ENCODE measurements around the gene COL11A1. TPM values are rescaled to one million over a fixed set of nuclear protein-coding genes. Genes with fewer than 3 reads are reported as not detected.
A peak's percentile ranks its signal among the peaks of the same experiment; 100 is the strongest.

COL11A1 gene
- total and polyA plus RNA-seq, 2 donors (not counting 3 experiments of a cell fraction or from before 2014, with no cell fraction given), result not detected

DNA sequence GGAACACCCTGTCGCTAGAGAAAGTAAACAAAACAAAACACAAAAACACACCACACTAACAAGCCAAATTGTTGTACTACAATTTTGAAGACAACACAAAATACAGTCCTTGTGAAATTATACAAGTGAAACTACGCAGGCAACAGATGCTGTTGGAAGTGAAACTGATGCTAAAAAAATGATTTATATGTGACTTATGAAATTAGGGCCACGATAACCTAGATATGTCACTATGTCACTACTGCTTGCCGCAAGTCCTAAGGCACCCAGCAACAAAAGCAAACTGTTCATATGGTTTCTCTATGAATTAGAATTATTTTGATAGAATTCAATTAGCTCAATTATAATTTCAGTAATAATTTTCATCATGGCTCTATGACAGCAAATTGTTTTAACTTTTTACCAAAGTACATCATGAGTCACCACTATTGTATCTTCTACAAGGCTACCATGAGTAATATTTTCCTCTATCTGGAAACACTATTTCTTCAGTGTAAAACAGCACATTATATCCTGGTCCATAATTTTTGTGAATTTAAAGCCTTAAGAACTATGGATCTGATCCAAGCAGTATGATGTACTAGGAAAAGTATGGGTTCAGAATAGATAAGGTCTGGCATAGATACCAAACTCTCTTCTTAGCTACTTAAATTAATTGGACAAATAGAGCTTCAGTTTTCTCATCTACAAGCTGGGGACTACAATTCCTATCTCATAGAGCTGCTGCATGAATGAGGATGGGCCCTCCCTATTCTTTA is 216.3 kb downstream of the COL11A1 start:
- Histone ChIP-seq H3K4me2 (ENCODE audit: insufficient read depth, low read length) (peak overlapping the region; percentile 9), H4K20me1 (replicated peaks; ENCODE audit: control insufficient read depth, extremely low read depth, insufficient read depth, low read length) (no peaks in the 10 kb centered on the region), H3K9ac (replicated peaks; ENCODE audit: extremely low read depth, insufficient read depth, low read length) (no peak overlapping the region), H3K4me3 (replicated peaks in 1 of 3; ENCODE audit: insufficient read depth in 1 of 3, low read depth in 1 of 3, low read length in 3 of 3) (no peak overlapping the region), H3K27ac (ENCODE audit: insufficient read depth, low read depth, low read length) (peak overlapping the region; percentile 49), H3K27me3 (ENCODE audit: control insufficient read depth in 2 of 2, insufficient read depth in 2 of 2, low read length in 2 of 2) (no peaks in the 10 kb centered on the region), H3K4me1 (ENCODE audit: control insufficient read depth, extremely low read depth, insufficient read depth, low read length) (peaks cover 6% of the 10 kb centered on the region), H2AFZ (ENCODE audit: low read depth, low read length) (no peak overlapping the region), H3K9me3 (replicated peaks; ENCODE audit: control insufficient read depth, insufficient read depth, low read length) (no peaks in the 10 kb centered on the region), H3K79me2 (ENCODE audit: control insufficient read depth, insufficient read depth, low read length) (no peaks in the 10 kb centered on the region), H3K9me1 (replicated peaks; ENCODE audit: control insufficient read depth, extremely low read depth, insufficient read depth, low read length) (no peaks in the 10 kb centered on the region), H3K36me3 (ENCODE audit: control insufficient read depth in 2 of 2, extremely low read depth in 1 of 2, insufficient read depth in 2 of 2, low read length in 2 of 2) (no peaks in the 10 kb centered on the region)
- TF ChIP-seq POLR2A (IDR thresholded peaks at IDR 0.05; ENCODE audit: low read depth, low read length), result no peak
- TF ChIP-seq FOS (IDR thresholded peaks at IDR 0.05; ENCODE audit: borderline replicate concordance, insufficient read depth, low read length), result peak; percentile 79
- TF ChIP-seq GATA2 (IDR thresholded peaks at IDR 0.05; ENCODE audit: insufficient read depth, insufficient read length, low read depth, low read length), result no peak
- no peak for TF ChIP-seq MYC (IDR thresholded peaks at IDR 0.05; ENCODE audit: low read depth, low read length)
- TF ChIP-seq JUN (IDR thresholded peaks at IDR 0.05; ENCODE audit: borderline replicate concordance, insufficient read depth, insufficient read length, low read depth), result peak; percentile 57
- TF ChIP-seq, protein P1, sequence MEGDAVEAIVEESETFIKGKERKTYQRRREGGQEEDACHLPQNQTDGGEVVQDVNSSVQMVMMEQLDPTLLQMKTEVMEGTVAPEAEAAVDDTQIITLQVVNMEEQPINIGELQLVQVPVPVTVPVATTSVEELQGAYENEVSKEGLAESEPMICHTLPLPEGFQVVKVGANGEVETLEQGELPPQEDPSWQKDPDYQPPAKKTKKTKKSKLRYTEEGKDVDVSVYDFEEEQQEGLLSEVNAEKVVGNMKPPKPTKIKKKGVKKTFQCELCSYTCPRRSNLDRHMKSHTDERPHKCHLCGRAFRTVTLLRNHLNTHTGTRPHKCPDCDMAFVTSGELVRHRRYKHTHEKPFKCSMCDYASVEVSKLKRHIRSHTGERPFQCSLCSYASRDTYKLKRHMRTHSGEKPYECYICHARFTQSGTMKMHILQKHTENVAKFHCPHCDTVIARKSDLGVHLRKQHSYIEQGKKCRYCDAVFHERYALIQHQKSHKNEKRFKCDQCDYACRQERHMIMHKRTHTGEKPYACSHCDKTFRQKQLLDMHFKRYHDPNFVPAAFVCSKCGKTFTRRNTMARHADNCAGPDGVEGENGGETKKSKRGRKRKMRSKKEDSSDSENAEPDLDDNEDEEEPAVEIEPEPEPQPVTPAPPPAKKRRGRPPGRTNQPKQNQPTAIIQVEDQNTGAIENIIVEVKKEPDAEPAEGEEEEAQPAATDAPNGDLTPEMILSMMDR (IDR thresholded peaks at IDR 0.05; ENCODE audit: extremely low read depth in 1 of 2, insufficient read depth in 1 of 2, low read depth in 1 of 2, low read length in 2 of 2), result no peak
- TF ChIP-seq POLR2AphosphoS5 (IDR thresholded peaks at IDR 0.05; ENCODE audit: insufficient read depth, low read depth, low read length), result no peak
- peak; percentile 75 for DNase-seq (ENCODE audit: low read depth, low spot score)
- intact Hi-C loops (cut with micrococcal nuclease), result no loop called here
- FAIRE-seq, result peak; percentile 42
- ChIA-PET POLR2A (no interaction called here), CTCF (interaction anchor here (0.9 to 1.7 kb wide), 5 partner anchors 10 to 15 kb away, joined by 3 to 4 read pairs (median 3); no protein-coding TSS in a partner anchor)
- no TSS peak for BruUV-seq (replicated peaks)
- dilution Hi-C loops (cut with MboI; ENCODE audit: extremely low pct_ligation_motif_present, low sequenced_read_pairs), result no loop called here
